MCF 10A (cell line): ENCODE results near the gene C1orf216. TPM values are rescaled to one million over a fixed set of nuclear protein-coding genes. Genes with fewer than 3 reads are reported as not detected.

Source experiments
- BruUV-seq: library from RNA; stranded (reverse); fragments of 400-500 nt; replicated peaks from 2 replicates; lab custom pipeline; 2021; lab: Mats Ljungman, UMichigan
- CTCF ChIA-PET: fragments of 300-600 bp; sonication (Branson Sonifier 250); formaldehyde crosslinking; extraction: SDS; loops from one replicate; lab custom pipeline; 2021; ENCODE audit warnings: antibody characterized with exemption, inconsistent platforms; lab: Yijun Ruan, JAX
- POLR2A ChIA-PET: fragments of 300-600, 350-650 bp; sonication (Branson Sonifier 250); formaldehyde crosslinking; extraction: SDS; loops from one replicate; lab custom pipeline; 2020; ENCODE audit warnings: antibody characterized with exemption, inconsistent platforms; lab: Yijun Ruan, JAX
- DNase-seq: peaks from one replicate; pipeline ENCODE4 v3.0.0-alpha.2; 2018; ENCODE audit not compliant: unreplicated experiment
- H3K27ac Mint-ChIP-seq: one replicate; pipeline ENCODE4 v1.8.0; 2022; ENCODE audit warnings: mild to moderate bottlenecking, low read depth, mixed read lengths; ENCODE audit not compliant: unreplicated experiment
- H3K27me3 Mint-ChIP-seq: one replicate; pipeline ENCODE4 v1.8.0; 2022; ENCODE audit warnings: mixed read lengths; ENCODE audit not compliant: insufficient read depth, unreplicated experiment
- H3K36me3 Mint-ChIP-seq: one replicate; pipeline ENCODE4 v1.8.0; 2022; ENCODE audit warnings: mild to moderate bottlenecking, moderate library complexity, mixed read lengths; ENCODE audit not compliant: insufficient read depth, unreplicated experiment
- H3K4me1 Mint-ChIP-seq: one replicate; pipeline ENCODE4 v1.8.0; 2022; ENCODE audit warnings: mixed read lengths; ENCODE audit not compliant: insufficient read depth, unreplicated experiment
- H3K4me3 Mint-ChIP-seq: one replicate; pipeline ENCODE4 v1.8.0; 2022; ENCODE audit warnings: mild to moderate bottlenecking, moderate library complexity, mixed read lengths; ENCODE audit not compliant: unreplicated experiment
- H3K9me3 Mint-ChIP-seq: one replicate; pipeline ENCODE4 v1.8.0; 2022; ENCODE audit warnings: mixed read lengths; ENCODE audit not compliant: unreplicated experiment
- intact Hi-C: fragments of 100-400 bp; cut with micrococcal nuclease; formaldehyde crosslinking; loops from 2 replicates; pipeline ENCODE4 v1.14.1; 2022
- total RNA-seq: library from RNA; stranded (reverse); gene quantifications from 2 replicates; pipeline ENCODE4 v1.2.3, GENCODE V29; 2022
- TF ChIP-seq, protein P1 (sequence below): fragments of 200-600 bp; IDR thresholded peaks from one replicate; pipeline ENCODE4 v1.8.0; 2022; ENCODE audit warnings: antibody characterized with exemption, mild to moderate bottlenecking; ENCODE audit not compliant: unreplicated experiment

C1orf216 gene
- total RNA-seq, 1 experiment from 2014 or later: 7.1 TPM

DNA sequence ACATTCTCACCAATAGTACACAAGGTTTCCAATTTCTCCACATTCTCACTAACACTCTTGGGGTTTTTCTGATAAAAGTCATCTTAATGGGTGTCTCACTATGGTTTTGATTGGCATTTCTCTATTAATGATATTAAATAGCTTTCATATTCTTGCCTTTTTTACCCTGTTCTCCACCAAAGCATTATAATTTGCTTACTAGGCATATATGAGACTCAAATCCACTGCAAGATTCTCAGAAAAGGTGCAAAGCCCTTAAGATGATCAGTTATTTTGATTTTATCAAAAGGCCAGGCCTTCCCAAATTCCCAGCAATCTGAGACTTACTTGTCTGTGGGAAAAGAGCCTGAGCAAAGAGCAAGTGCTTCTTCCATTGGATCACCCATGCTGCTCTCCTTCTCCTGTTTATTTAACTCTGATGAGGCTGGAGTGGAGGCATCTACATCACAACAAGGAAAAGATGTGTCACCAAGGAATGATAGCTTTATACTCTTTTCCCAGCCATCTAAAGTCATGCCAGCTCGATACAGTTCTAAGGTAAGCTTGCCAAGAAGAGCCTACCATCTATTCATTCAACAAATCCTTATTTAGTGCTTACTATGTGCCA is 26.5 kb upstream of the C1orf216 start:
- TF ChIP-seq, protein P1, sequence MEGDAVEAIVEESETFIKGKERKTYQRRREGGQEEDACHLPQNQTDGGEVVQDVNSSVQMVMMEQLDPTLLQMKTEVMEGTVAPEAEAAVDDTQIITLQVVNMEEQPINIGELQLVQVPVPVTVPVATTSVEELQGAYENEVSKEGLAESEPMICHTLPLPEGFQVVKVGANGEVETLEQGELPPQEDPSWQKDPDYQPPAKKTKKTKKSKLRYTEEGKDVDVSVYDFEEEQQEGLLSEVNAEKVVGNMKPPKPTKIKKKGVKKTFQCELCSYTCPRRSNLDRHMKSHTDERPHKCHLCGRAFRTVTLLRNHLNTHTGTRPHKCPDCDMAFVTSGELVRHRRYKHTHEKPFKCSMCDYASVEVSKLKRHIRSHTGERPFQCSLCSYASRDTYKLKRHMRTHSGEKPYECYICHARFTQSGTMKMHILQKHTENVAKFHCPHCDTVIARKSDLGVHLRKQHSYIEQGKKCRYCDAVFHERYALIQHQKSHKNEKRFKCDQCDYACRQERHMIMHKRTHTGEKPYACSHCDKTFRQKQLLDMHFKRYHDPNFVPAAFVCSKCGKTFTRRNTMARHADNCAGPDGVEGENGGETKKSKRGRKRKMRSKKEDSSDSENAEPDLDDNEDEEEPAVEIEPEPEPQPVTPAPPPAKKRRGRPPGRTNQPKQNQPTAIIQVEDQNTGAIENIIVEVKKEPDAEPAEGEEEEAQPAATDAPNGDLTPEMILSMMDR: no peak
- Mint-ChIP-seq H3K27me3 (no peaks in the 10 kb centered on the region), H3K27ac (no peak overlapping the region), H3K4me3 (no peak overlapping the region), H3K4me1 (no peaks in the 10 kb centered on the region), H3K9me3 (no peaks in the 10 kb centered on the region), H3K36me3 (peaks cover 19% of the 10 kb centered on the region)
- no peak for DNase-seq
- CTCF ChIA-PET: interaction anchor here (0.5 to 5.4 kb wide), 5 partner anchors 18 to 353 kb away, joined by 3 to 59 read pairs (median 4); no protein-coding TSS in a partner anchor
- intact Hi-C loops: no loop called here
- BruUV-seq: no TSS peak
- POLR2A ChIA-PET: interaction anchor here (0.6 kb wide), 1 partner anchor 107 kb away, joined by 3 read pairs; no protein-coding TSS in a partner anchor

DNA sequence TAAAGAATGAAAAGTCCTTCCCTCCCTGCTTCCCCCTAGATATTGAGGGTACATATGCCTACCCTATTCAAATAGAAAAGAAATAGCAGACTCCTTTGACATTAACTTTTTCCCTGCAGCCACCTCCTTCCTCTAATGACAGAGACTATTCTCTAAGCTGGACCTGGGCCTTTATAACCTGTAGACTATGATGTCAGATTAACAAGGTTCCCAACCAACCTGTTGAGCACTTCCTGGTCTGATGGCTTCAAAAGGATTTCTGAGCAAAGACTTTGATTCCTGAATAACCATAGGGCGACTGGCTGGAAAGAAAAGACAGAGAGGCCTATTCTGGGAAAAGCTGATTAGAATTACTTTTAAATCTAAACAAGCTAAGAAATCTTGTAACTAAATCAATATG is 18.4 kb upstream of the C1orf216 start:
- ChIA-PET POLR2A (interaction anchor here (1.3 kb wide), 1 partner anchor 11 kb away, joined by 3 read pairs; no protein-coding TSS in a partner anchor), CTCF (interaction anchor here (0.5 to 5.9 kb wide), 6 partner anchors 11 to 182 kb away, joined by 3 to 68 read pairs (median 4); no protein-coding TSS in a partner anchor)
- H3K4me1 Mint-ChIP-seq: no peaks in the 10 kb centered on the region
- no TSS peak for BruUV-seq
- TF ChIP-seq, protein P1: no peak
- no peak overlapping the region for H3K27ac Mint-ChIP-seq
- intact Hi-C loops: no loop called here
- peaks cover 22% of the 10 kb centered on the region for H3K36me3 Mint-ChIP-seq
- H3K27me3 Mint-ChIP-seq: no peaks in the 10 kb centered on the region
- no peak overlapping the region for H3K4me3 Mint-ChIP-seq
- no peaks in the 10 kb centered on the region for H3K9me3 Mint-ChIP-seq
- no peak for DNase-seq

DNA sequence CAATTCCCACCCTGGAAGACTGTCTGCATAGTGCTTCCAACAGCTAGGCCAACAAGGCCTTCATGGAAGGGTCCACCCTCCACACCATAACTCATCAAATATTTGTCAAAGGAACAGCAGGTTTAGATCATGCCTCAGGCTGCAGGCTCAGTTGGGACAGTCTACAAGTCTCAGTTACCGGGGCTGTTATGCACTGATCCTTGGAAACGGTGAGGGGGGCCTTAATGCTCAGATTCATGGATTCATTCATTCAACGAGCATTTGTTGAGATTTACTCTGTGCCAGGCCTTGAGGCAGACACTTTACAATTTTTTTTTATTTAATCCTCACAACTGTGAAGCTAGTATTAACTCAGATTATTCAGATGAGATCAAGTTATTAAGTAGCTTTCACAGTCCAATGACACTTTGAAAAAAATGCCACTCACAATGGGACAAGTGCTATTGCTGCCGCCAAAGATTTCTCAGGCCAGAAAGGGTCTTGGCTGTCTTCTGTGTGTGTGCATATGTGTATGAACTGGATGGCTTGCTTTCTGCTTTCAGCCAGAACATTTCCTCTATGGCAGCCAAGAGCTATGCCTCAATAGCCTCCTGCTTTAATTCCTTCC is 8.9 kb upstream of the C1orf216 start:
- Mint-ChIP-seq H3K9me3 (no peaks in the 10 kb centered on the region), H3K27ac (no peak overlapping the region), H3K27me3 (no peaks in the 10 kb centered on the region), H3K4me1 (no peaks in the 10 kb centered on the region), H3K36me3 (peaks cover 5% of the 10 kb centered on the region), H3K4me3 (no peak overlapping the region)
- TF ChIP-seq, protein P1: no peak
- no TSS peak for BruUV-seq
- POLR2A ChIA-PET: interaction anchor here (0.7 to 1.9 kb wide), 5 partner anchors 10 to 278 kb away, joined by 3 to 8 read pairs (median 3); partner anchors contain the start of gene CLSPN
- intact Hi-C loops: loop anchor here (1.0 to 5.0 kb wide), 2 partner anchors 158 to 525 kb away; no protein-coding TSS in a partner anchor
- no peak for DNase-seq
- CTCF ChIA-PET: interaction anchor here (0.6 to 12.7 kb wide), 63 partner anchors 9 to 964 kb away, joined by 3 to 158 read pairs (median 4); partner anchors contain the start of genes C1orf216, CLSPN, KIAA0319L and TFAP2E
